ENCODE measurements around the gene DNAH17.

The DNAH17 gene

GRCh38 chr17:78428025-78428575 lies 149.1 kb downstream of the DNAH17 start:
- Histone ChIP-seq H3K79me2 (no peaks in the 10 kb centered on the region), H3K27me3 (ENCODE audit: control insufficient read depth, insufficient read depth, low read length) (no peaks in the 10 kb centered on the region), H3K4me1 (no peaks in the 10 kb centered on the region), H3K27ac (no peak overlapping the region), H3K9ac (no peak overlapping the region), H3K36me3 (ENCODE audit: control insufficient read depth, insufficient read depth, low read length) (no peaks in the 10 kb centered on the region), H3K4me2 (ENCODE audit: low read length) (no peak overlapping the region), H3K9me3 (ENCODE audit: control insufficient read depth, low read length) (no peaks in the 10 kb centered on the region), H3K4me3 (ENCODE audit: low read depth, low read length) (no peak overlapping the region), H2AFZ (no peak overlapping the region)
- TF ChIP-seq CTCF (IDR thresholded peaks at IDR 0.05) = no peak

- Histone ChIP-seq H3K27ac (no peak overlapping the region), H3K79me2 (no peaks in the 10 kb centered on the region), H3K9ac (no peak overlapping the region), H3K4me2 (ENCODE audit: low read length) (no peak overlapping the region), H3K9me3 (ENCODE audit: control insufficient read depth, low read length) (no peaks in the 10 kb centered on the region), H3K36me3 (ENCODE audit: control insufficient read depth, insufficient read depth, low read length) (no peaks in the 10 kb centered on the region), H3K27me3 (ENCODE audit: control insufficient read depth, insufficient read depth, low read length) (no peaks in the 10 kb centered on the region), H3K4me1 (no peaks in the 10 kb centered on the region), H3K4me3 (ENCODE audit: low read depth, low read length) (no peak overlapping the region), H2AFZ (no peak overlapping the region)
- TF ChIP-seq CTCF (IDR thresholded peaks at IDR 0.05) = no peak
Observed at GRCh38 chr17:78427140-78427539, 150.1 kb downstream of the DNAH17 start.

- H3K4me3 ChIP-seq (ENCODE audit: low read depth, low read length) = no peak overlapping the region
- no peak overlapping the region for H3K9ac ChIP-seq
- no peaks in the 10 kb centered on the region for H3K36me3 ChIP-seq (ENCODE audit: control insufficient read depth, insufficient read depth, low read length)
- no peaks in the 10 kb centered on the region for H3K27me3 ChIP-seq (ENCODE audit: control insufficient read depth, insufficient read depth, low read length)
- no peak overlapping the region for H3K27ac ChIP-seq
- H3K4me1 ChIP-seq = no peaks in the 10 kb centered on the region
- no peak overlapping the region for H2AFZ ChIP-seq
- TF ChIP-seq CTCF (IDR thresholded peaks at IDR 0.05) = no peak
- H3K9me3 ChIP-seq (ENCODE audit: control insufficient read depth, low read length) = no peaks in the 10 kb centered on the region
- no peak overlapping the region for H3K4me2 ChIP-seq (ENCODE audit: low read length)
- H3K79me2 ChIP-seq = no peaks in the 10 kb centered on the region
Observed at GRCh38 chr17:78426293-78426879, 150.8 kb downstream of the DNAH17 start.

- Histone ChIP-seq H3K4me3 (ENCODE audit: low read depth, low read length) (no peak overlapping the region), H3K79me2 (no peaks in the 10 kb centered on the region), H3K9me3 (ENCODE audit: control insufficient read depth, low read length) (no peaks in the 10 kb centered on the region), H2AFZ (no peak overlapping the region), H3K4me2 (ENCODE audit: low read length) (no peak overlapping the region), H3K36me3 (ENCODE audit: control insufficient read depth, insufficient read depth, low read length) (no peaks in the 10 kb centered on the region), H3K4me1 (no peaks in the 10 kb centered on the region), H3K27me3 (ENCODE audit: control insufficient read depth, insufficient read depth, low read length) (no peaks in the 10 kb centered on the region), H3K9ac (no peak overlapping the region), H3K27ac (no peak overlapping the region)
- no peak for TF ChIP-seq CTCF (IDR thresholded peaks at IDR 0.05)
Observed at GRCh38 chr17:78425429-78425828, 151.8 kb downstream of the DNAH17 start.
